ENCODE measurements around the gene GPBAR1. TPM values are rescaled to one million over a fixed set of nuclear protein-coding genes. Genes with fewer than 3 reads are reported as not detected.

The GPBAR1 gene
- polyA plus RNA-seq, 1 of the 3 experiments (the other 2 are of a cell fraction), result 0.13 TPM

- Histone ChIP-seq H3F3A (replicated peaks; ENCODE audit: insufficient read depth) (peaks cover 8% of the 10 kb centered on the region), H3K4me2 (peak overlapping the region; percentile 84), H3K27ac (ENCODE audit: low read depth in 2 of 2, low read length in 1 of 2) (peak overlapping the region; percentile 87 to 94; a peak in 3 of 4 replicates), H3K27me3 (ENCODE audit: insufficient read depth) (no peaks in the 10 kb centered on the region), H3K4me1 (ENCODE audit: control insufficient read depth in 1 of 2, insufficient read depth in 2 of 2, low read depth in 1 of 2, low read length in 1 of 2) (peaks cover 20 to 28% of the 10 kb centered on the region in 2 experiments), H4K20me1 (ENCODE audit: insufficient read depth) (peaks cover 57% of the 10 kb centered on the region), H3K9ac (peak overlapping the region; percentile 96), H2AFZ (ENCODE audit: low read depth) (no peak overlapping the region), H3K4me3 (ENCODE audit: low read depth in 2 of 2, low read length in 1 of 2) (peak overlapping the region; percentile 83 to 94), H3K79me2 (ENCODE audit: insufficient read depth) (peaks cover 70% of the 10 kb centered on the region), H3K9me3 (no peaks in the 10 kb centered on the region), H3K9me2 (no peaks in the 10 kb centered on the region), H3K36me3 (replicated peaks in 1 of 2; ENCODE audit: control insufficient read depth in 1 of 2, insufficient read depth in 2 of 2, low read length in 1 of 2) (peaks cover 26 to 27% of the 10 kb centered on the region in 2 experiments)
- POLR2A ChIA-PET, result interaction anchor here (0.9 kb wide), 1 partner anchor 10 kb away, joined by 3 read pairs; no protein-coding TSS in a partner anchor
- WGBS (ENCODE audit: low lambda C conversion rate), result 13% methylated on average over 4 of the region's 4 CpGs
- TF ChIP-seq MXI1 (IDR thresholded peaks at IDR 0.05; ENCODE audit: low read depth, low read length), result peak; percentile 32; the same call in 1 of the 2 replicates
- no peak for TF ChIP-seq USF1 (IDR thresholded peaks at IDR 0.05; ENCODE audit: borderline replicate concordance, low read depth)
- TF ChIP-seq REST (IDR thresholded peaks at IDR 0.05; ENCODE audit: low read depth, low read length), result no peak
- no peak for TF ChIP-seq EZH2phosphoT487 (IDR thresholded peaks at IDR 0.05; ENCODE audit: borderline replicate concordance, low read depth)
- TF ChIP-seq EP300 (IDR thresholded peaks at IDR 0.05; ENCODE audit: borderline replicate concordance in 1 of 2, low read depth in 1 of 2, low read length in 1 of 2), result peak in 1 of 2 experiments; percentile 16; a peak in 1 of 4 replicates
- no peak for TF ChIP-seq USF2 (IDR thresholded peaks at IDR 0.05; ENCODE audit: borderline replicate concordance, low read depth, low read length)
- CTCF ChIA-PET, result interaction anchor here (1.0 to 1.1 kb wide), 3 partner anchors 30 to 36 kb away, joined by 3 read pairs; no protein-coding TSS in a partner anchor
- peak; percentile 58 for DNase-seq
These were observed 42.3 kb upstream of the GPBAR1 start for GRCh38 chr2:218218268-218219185.

- 94% methylated on average over 2 of the region's 2 CpGs for WGBS (ENCODE audit: low lambda C conversion rate)
- no peaks in the 10 kb centered on the region for H3K9me3 ChIP-seq
- H3K9me2 ChIP-seq, result no peaks in the 10 kb centered on the region
- peak overlapping the region; percentile 84 for H3K4me2 ChIP-seq
- H3K9ac ChIP-seq, result 0 out of 2 replicates have a peak overlapping the region, but pooled peaks have one; percentile 96
- H4K20me1 ChIP-seq (ENCODE audit: insufficient read depth), result peaks cover 71% of the 10 kb centered on the region
- H3K27me3 ChIP-seq (ENCODE audit: insufficient read depth), result no peaks in the 10 kb centered on the region
- no peak overlapping the region for H2AFZ ChIP-seq (ENCODE audit: low read depth)
- CTCF ChIA-PET, result interaction anchor here (1.0 to 3.2 kb wide), 3 partner anchors 11 to 176 kb away, joined by 3 to 14 read pairs (median 5); no protein-coding TSS in a partner anchor
- DNase-seq, result no peak
- H3K79me2 ChIP-seq (ENCODE audit: insufficient read depth), result peaks cover 84% of the 10 kb centered on the region
- POLR2A ChIA-PET, result no interaction called here
- H3K4me3 ChIP-seq (ENCODE audit: low read depth in 2 of 2, low read length in 1 of 2), result peak overlapping the region in 1 of 2 experiments; percentile 83; a peak in 2 of 4 replicates
- peaks cover 20 to 33% of the 10 kb centered on the region in 2 experiments for H3K4me1 ChIP-seq (ENCODE audit: control insufficient read depth in 1 of 2, insufficient read depth in 2 of 2, low read depth in 1 of 2, low read length in 1 of 2)
- peaks cover 8% of the 10 kb centered on the region for H3F3A ChIP-seq (replicated peaks; ENCODE audit: insufficient read depth)
- H3K27ac ChIP-seq (ENCODE audit: low read depth in 2 of 2, low read length in 1 of 2), result peak overlapping the region in 1 of 2 experiments; percentile 22; a peak in 1 of 4 replicates
- peaks cover 38 to 40% of the 10 kb centered on the region in 2 experiments for H3K36me3 ChIP-seq (replicated peaks in 1 of 2; ENCODE audit: control insufficient read depth in 1 of 2, insufficient read depth in 2 of 2, low read length in 1 of 2)
- TF ChIP-seq POLR2AphosphoS5 (IDR thresholded peaks at IDR 0.05; ENCODE audit: low read depth, low read length) (no peak), GATA2 (CRISPR knock-in tag; IDR thresholded peaks at IDR 0.05) (no peak), RCOR1 (IDR thresholded peaks at IDR 0.05; ENCODE audit: low read length) (no peak), NFIC (IDR thresholded peaks at IDR 0.05; ENCODE audit: borderline replicate concordance) (no peak), CTCF (IDR thresholded peaks at IDR 0.05) (no peak), MXI1 (IDR thresholded peaks at IDR 0.05; ENCODE audit: low read depth, low read length) (no peak), TAF1 (IDR thresholded peaks at IDR 0.05; ENCODE audit: borderline replicate concordance, low read depth, low read length) (no peak), RXRA (IDR thresholded peaks at IDR 0.05; ENCODE audit: borderline replicate concordance, low read depth) (no peak), FOXJ3 (CRISPR knock-in tag; IDR thresholded peaks at IDR 0.05) (no peak), RFX5 (IDR thresholded peaks at IDR 0.05; ENCODE audit: low read length) (no peak), SIN3A (IDR thresholded peaks at IDR 0.05; ENCODE audit: borderline replicate concordance, low read depth, low read length) (no peak)
These were observed 40.9 kb upstream of the GPBAR1 start for GRCh38 chr2:218219934-218220333.

Measured in SK-N-SH (cell line).